ENCODE measurements around the gene RCOR2. TPM values are rescaled to one million over a fixed set of nuclear protein-coding genes. Genes with fewer than 3 reads are reported as not detected.

Gene RCOR2
- total RNA-seq, 8 experiments from 2014 or later, result 5.3 to 134 (median 30.2) TPM

DNA sequence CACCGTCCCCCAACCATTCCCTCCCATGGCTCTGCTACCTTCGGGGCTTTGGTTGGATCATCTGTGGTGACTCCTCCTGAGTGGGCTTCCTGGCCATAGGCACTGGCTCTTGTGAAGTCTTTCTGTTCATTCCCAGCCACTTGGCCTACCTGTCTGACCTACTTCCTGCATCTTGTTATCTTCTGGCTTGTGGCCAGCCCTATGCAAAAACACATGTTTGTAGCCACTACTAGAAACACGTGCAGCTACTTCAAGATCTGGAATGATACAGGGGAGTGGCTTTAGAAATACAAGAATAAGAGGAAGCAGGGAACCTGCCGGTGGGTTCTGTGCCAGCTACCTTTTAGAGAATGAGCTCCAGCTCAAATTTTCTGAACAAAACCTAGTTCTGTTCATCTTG lies 20.9 kb downstream of the RCOR2 start:
- no peak overlapping the region for H3K27ac ChIP-seq
- H3K4me1 ChIP-seq (replicated peaks in 1 of 2), result no peaks in the 10 kb centered on the region
- H3K4me3 ChIP-seq, result no peak overlapping the region
- WGBS, 10 experiments, result 70 to 100% (median 90%) methylated on average over 1 to 4 of the region's 4 CpGs; no CpG with 5 or more reads in 3 of the 10 experiments
- in situ Hi-C loops (cut with MboI; ENCODE audit: low pct_unique_long_range_greater_than_20kb in 2 of 9, low sequenced_read_pairs in 9 of 9, unreplicated experiment in 9 of 9), result no loop called here
- ATAC-seq (replicated peaks in 6 of 8), result no peak

DNA sequence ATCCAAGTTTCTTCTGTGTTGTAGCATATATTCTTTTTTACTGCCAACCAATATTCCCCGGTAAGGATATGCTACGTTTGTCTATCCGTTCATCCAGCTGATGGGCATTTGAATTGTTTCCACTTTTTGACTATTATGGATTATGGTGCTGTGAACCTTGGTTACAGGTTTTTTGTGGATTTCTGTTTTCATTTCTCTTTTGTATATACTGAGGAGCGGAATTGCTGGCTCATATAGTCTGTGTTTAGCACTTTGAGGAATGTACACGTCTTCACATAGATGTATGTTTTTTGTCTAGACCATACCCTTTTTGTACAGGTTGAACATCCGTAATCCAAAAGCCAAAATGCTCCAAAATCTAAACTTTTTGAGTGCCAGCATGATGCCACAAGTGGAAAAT lies 23.6 kb downstream of the RCOR2 start:
- peaks cover 0 to 6% of the 10 kb centered on the region in 2 donors for H3K4me1 ChIP-seq (replicated peaks in 1 of 2)
- in situ Hi-C loops (cut with MboI; ENCODE audit: low pct_unique_long_range_greater_than_20kb in 2 of 9, low sequenced_read_pairs in 9 of 9, unreplicated experiment in 9 of 9), result no loop called here
- 93 to 100% (median 100%) methylated on average over 1 to 6 of the region's 6 CpGs for WGBS, 10 experiments
- no peak overlapping the region for H3K4me3 ChIP-seq
- H3K27ac ChIP-seq, result no peak overlapping the region
- ATAC-seq (replicated peaks in 6 of 8), result no peak

DNA sequence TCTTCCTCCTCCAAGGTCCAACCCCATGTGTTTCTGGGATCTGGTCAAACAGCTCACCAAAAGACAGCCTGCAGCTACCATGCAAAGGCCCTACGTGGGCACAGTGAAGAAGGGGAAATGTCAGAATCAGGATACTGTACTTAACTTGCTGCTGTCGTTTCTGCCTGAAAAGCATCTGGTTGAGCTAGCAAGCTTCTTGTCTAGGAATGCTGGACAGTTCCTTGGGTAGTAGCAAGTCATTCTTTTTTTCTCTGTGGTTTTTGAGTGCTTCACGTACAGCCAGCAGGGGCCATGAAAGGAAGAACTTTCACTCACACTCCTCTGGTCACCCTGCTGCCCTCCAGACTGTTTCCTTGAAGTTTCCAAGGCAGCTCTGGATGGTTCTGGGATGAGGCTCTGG lies 24.7 kb downstream of the RCOR2 start:
- WGBS, 10 experiments, result 0 to 80% (median 73%) methylated on average over 1 to 3 of the region's 3 CpGs; no CpG with 5 or more reads in 4 of the 10 experiments
- ATAC-seq (replicated peaks in 6 of 8), result peak in 1 of 8 experiments; percentile 30
- H3K4me1 ChIP-seq (replicated peaks in 1 of 2), result peaks cover 7 to 17% of the 10 kb centered on the region in 2 donors
- no peak overlapping the region for H3K4me3 ChIP-seq
- H3K27ac ChIP-seq, result no peak overlapping the region
- in situ Hi-C loops (cut with MboI; ENCODE audit: low pct_unique_long_range_greater_than_20kb in 2 of 9, low sequenced_read_pairs in 9 of 9, unreplicated experiment in 9 of 9), result no loop called here

DNA sequence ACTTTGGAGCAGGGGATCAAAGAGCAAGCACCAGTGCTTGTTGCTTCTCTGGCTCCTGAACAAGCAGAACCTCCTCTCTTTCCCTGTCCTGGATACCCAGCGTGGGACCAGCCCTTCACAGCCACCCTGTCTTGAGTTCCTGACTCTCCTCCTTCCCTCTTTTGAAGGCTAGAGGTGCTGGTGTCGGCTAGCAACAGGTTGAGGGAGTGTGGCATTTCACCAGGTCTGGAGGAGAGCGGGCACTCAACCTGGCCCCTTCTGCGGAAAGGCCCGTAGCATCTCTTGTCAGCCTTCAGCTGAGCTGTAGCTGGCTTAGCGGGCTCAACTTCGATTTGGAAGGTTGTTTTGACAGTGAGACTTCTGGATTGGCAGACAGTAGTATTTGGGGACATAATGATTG lies 26.6 kb downstream of the RCOR2 start:
- H3K27ac ChIP-seq, result no peak overlapping the region
- in situ Hi-C loops (cut with MboI; ENCODE audit: low pct_unique_long_range_greater_than_20kb in 2 of 9, low sequenced_read_pairs in 9 of 9, unreplicated experiment in 9 of 9), result no loop called here

DNA sequence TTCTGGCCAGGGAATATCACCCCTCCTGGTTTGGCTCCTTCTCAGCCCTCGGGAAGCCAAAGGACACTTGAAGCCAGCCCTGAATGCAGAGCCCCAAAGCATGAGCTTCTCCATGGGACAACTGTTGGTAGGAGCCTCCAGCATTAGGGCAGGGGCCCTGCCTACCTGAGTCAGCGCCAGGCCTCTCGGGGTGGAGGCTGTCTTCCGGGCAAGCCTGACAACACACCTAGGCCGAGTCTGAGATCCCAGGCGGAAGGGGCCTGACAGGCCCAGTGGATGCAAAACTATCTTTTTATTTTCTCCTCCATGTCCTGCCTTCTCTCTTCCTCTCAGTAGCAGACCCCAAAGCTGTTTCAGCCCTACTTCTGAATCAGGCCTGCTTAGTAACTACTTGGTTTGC lies 27.6 kb downstream of the RCOR2 start:
- ATAC-seq (replicated peaks in 6 of 8), result no peak
- WGBS, 10 experiments, result 82 to 100% (median 84%) methylated on average over 1 to 3 of the region's 6 CpGs; no CpG with 5 or more reads in 7 of the 10 experiments

More for the DNA sequence above, 26.6 kb downstream of the RCOR2 start:
- peaks cover 10 to 18% of the 10 kb centered on the region in 2 donors for H3K4me1 ChIP-seq (replicated peaks in 1 of 2)
- ATAC-seq (replicated peaks in 6 of 8), result no peak
- WGBS, 10 experiments, result 60 to 100% (median 85%) methylated on average over 1 to 5 of the region's 7 CpGs; no CpG with 5 or more reads in 3 of the 10 experiments
- H3K4me3 ChIP-seq, result no peak overlapping the region

DNA sequence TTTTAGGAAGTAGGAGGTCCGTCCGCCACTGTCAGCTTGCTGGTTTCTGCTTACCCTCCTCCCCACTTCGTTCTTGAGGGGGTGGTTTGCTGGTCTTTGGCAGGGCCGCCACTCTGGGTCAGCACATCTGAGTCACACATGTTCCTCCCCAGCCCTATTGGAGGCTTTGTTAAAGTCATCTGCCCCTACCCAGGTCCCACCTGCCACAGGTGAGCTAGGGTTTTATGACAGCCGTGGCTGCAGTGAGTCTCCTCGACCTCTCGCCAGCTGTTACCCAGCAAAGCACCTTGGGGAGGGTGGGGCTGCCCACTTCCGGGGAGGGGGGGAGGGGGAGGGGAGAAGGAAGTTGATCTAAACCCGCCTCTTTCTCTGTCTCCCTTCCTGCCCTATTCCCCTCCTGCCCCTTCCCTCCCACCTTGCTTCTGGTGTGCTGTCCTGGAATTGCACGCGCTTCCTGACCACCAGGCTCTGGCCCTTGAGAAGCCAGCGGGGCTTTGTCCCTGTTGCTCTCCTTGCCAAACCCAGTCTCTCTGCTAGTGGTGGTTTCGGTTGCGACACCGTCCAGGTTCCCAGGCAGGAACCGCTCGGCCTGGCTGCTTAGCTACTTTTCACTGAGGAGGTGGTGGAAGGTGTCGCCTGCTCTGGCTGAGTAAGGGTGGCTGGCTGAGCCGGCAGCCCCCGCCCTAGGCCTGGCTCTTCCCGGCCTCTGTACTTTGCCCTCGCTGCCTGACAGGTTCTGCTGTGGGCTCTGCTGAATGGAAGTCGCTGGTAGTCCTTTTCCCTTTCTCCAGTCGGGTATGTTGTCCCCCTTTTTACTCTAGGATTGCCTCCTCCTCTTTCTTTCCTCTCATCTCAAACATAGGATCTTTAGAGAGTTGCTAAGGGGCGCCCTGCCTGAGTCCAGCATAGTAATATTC lies 28.5 kb downstream of the RCOR2 start:
- ATAC-seq (replicated peaks in 6 of 8), result peak; percentile 38 to 78 (median 60)
- H3K4me1 ChIP-seq (replicated peaks in 1 of 2), result peaks cover 10 to 18% of the 10 kb centered on the region in 2 donors
- in situ Hi-C loops (cut with MboI; ENCODE audit: low pct_unique_long_range_greater_than_20kb in 2 of 9, low sequenced_read_pairs in 9 of 9, unreplicated experiment in 9 of 9), result no loop called here
- WGBS, 10 experiments, result 20 to 100% (median 77%) methylated on average over 1 to 8 of the region's 25 CpGs; no CpG with 5 or more reads in 2 of the 10 experiments
- no peak overlapping the region for H3K4me3 ChIP-seq
- peak overlapping the region in 1 of 2 donors; percentile 35 for H3K27ac ChIP-seq

More for the DNA sequence above, 27.6 kb downstream of the RCOR2 start:
- no peak overlapping the region for H3K4me3 ChIP-seq
- peaks cover 10 to 18% of the 10 kb centered on the region in 2 donors for H3K4me1 ChIP-seq (replicated peaks in 1 of 2)
- in situ Hi-C loops (cut with MboI; ENCODE audit: low pct_unique_long_range_greater_than_20kb in 2 of 9, low sequenced_read_pairs in 9 of 9, unreplicated experiment in 9 of 9), result no loop called here
- no peak overlapping the region for H3K27ac ChIP-seq

DNA sequence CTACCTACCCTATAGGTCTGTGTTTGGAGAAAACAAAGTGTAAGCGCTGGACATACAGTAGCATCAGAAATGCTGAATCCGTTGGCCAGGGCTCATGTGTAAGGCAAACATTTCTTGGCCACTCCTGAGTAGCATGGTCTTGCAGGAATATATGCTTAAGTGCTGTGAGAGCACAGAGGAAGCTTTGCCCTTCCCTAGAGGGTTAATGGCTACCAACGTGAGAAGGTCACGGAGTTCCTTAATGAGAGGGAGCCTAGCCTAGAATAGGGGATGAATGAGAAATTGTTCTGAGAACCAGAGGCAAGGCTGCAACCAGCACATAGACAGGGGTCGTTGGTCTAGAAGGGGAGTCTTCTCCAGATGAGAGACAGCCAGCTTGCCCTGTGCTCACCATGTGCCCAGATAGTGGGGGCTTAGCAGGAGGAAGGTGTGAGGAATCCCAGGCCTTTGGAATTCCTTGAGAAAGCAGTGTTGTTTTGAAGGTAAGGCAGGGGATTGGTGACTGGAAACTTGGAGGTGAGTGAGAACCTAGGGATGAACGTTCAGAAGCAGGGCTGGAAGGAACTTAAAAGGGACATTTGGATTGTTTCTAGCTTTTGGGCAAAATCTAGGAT lies 29.5 kb downstream of the RCOR2 start:
- Histone ChIP-seq H3K27ac (no peak overlapping the region), H3K4me1 (replicated peaks in 1 of 2) (peaks cover 10 to 23% of the 10 kb centered on the region in 2 donors), H3K4me3 (no peak overlapping the region)
- in situ Hi-C loops (cut with MboI; ENCODE audit: low pct_unique_long_range_greater_than_20kb in 2 of 9, low sequenced_read_pairs in 9 of 9, unreplicated experiment in 9 of 9), result no loop called here
- ATAC-seq (replicated peaks in 6 of 8), result no peak
- 0 to 100% (median 51%) methylated on average over 1 to 6 of the region's 6 CpGs for WGBS, 10 experiments

DNA sequence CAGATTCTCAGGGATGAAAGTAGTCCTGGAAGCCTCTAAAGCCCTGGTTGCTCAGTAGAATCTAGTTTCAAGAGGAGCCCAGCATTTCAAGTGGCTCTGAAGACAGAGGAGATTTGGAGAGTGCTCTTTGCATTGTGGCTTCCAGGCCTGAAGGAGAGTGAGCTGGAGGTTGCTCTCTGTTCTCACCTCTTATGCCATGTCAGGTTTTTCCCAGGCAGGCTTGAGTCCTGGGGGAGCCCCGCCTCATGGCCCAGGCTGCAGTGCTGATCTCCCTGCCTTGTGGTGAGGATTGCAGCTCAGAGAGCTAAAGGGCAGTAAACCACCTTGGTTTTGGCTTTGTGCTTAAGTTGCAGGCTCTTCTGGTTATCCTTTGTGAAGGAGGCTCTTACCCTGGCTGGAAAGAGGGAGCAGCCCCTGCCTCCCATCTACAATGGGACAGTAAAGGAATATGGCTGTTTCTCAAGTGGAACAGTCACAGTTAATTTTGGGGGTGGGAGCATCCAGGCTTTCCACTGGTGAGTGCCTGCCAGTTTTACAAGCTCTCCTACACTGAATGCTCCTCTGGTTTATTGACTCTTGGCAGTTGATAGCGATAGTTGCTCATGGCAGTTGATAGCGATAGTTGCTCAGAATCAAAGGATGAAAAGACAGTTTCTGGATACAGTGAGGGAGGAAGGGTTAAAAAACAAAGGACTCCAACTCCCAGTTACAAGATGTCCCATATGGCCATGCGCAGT lies 32.6 kb downstream of the RCOR2 start:
- Histone ChIP-seq H3K27ac (no peak overlapping the region), H3K4me1 (replicated peaks in 1 of 2) (peaks cover 21 to 39% of the 10 kb centered on the region in 2 donors), H3K4me3 (no peak overlapping the region)
- in situ Hi-C loops (cut with MboI; ENCODE audit: low pct_unique_long_range_greater_than_20kb in 2 of 9, low sequenced_read_pairs in 9 of 9, unreplicated experiment in 9 of 9), result no loop called here
- 85 to 100% (median 94%) methylated on average over 1 to 4 of the region's 4 CpGs; no CpG with 5 or more reads in 3 of the 10 experiments for WGBS, 10 experiments
- no peak for ATAC-seq (replicated peaks in 6 of 8)

DNA sequence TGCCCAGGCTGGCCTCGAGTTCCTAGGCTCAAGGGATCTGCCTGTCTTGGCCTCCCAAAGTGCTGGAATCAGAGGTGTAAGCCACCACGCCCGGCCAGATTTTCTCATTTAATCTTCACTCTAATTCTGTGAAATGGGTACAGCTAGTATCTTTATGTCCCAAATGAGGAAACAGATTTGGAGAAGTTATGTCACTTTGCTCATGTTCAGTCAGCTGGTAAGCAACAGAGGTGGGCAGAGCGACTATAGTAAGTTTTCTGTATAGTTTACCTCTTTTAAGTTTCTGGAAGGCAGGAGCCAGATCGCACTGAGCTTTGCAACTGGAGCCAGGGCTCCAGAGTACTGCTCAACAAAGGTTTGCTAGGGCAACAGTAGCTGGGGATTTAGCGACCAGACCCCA lies 33.2 kb downstream of the RCOR2 start:
- Histone ChIP-seq H3K27ac (no peak overlapping the region), H3K4me1 (replicated peaks in 1 of 2) (peaks cover 21 to 38% of the 10 kb centered on the region in 2 donors), H3K4me3 (no peak overlapping the region)
- WGBS, 10 experiments, result 60 to 98% (median 93%) methylated on average over 1 to 4 of the region's 6 CpGs; no CpG with 5 or more reads in 3 of the 10 experiments
- no peak for ATAC-seq (replicated peaks in 6 of 8)
- in situ Hi-C loops (cut with MboI; ENCODE audit: low pct_unique_long_range_greater_than_20kb in 2 of 9, low sequenced_read_pairs in 9 of 9, unreplicated experiment in 9 of 9), result no loop called here

DNA sequence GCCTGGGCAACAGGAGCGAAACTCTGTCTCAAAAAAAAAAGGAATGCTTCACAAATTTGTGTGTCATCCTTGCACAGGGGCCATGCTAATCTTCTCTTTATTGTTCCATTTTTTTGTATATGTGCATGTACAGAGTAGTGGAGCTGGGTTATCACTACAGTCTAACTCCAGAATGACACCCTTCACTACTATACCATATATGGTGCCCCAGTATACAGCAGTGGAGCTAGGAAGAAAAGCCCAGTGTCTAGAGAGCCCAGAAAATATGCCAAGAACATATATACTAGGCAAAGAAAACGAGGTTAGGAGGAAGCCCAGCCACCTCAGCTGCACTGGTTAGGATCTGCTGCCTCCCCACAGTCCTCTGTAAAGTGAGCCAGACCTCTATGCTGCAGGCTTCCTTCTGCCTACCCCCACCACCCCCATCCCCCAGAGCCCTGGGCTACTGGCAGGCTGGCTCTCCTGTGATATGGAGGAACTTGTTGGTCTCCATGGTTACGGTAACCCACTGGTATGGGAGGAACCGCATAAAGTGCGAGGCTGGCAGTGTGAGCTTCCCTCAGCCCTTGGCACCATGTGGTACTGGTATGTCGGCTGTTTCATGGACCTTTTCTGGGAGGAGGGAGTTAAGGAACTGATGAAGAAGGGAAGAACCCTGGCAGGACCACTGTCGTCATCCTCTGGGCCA lies 34.3 kb downstream of the RCOR2 start:
- H3K4me1 ChIP-seq (replicated peaks in 1 of 2), result peaks cover 17 to 27% of the 10 kb centered on the region in 2 donors
- in situ Hi-C loops (cut with MboI; ENCODE audit: low pct_unique_long_range_greater_than_20kb in 2 of 9, low sequenced_read_pairs in 9 of 9, unreplicated experiment in 9 of 9), result no loop called here
- no peak overlapping the region for H3K27ac ChIP-seq
- no peak overlapping the region for H3K4me3 ChIP-seq
- WGBS, 10 experiments, result 0 to 100% (median 55%) methylated on average over 1 to 7 of the region's 7 CpGs; no CpG with 5 or more reads in 3 of the 10 experiments
- peak; percentile 23 to 94 (median 58) for ATAC-seq (replicated peaks in 6 of 8)

DNA sequence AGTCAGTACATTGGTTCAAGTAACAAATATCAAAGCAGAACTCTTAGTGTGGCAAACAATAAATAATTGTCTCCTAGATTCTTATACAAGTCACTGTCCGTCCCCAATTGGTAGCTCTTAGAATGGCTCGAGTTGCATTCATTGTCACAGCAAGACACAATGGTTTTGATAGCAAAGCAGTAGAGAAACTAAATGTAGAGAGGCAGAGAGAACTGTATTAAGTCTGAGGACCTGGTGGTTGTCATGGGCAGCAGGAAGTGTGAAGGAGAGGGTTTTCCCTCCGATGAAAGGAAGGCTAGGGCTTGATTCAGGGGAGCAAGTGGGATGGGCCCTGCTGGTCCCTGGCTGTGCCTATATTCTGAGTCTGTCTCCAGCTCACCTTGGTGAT lies 36.6 kb downstream of the RCOR2 start:
- in situ Hi-C loops (cut with MboI; ENCODE audit: low pct_unique_long_range_greater_than_20kb in 2 of 9, low sequenced_read_pairs in 9 of 9, unreplicated experiment in 9 of 9), result no loop called here
- WGBS, 10 experiments, result 15 to 43% (median 25%) methylated on average over 1 to 3 of the region's 3 CpGs; no CpG with 5 or more reads in 5 of the 10 experiments
- peaks cover 11 to 22% of the 10 kb centered on the region in 2 donors for H3K4me1 ChIP-seq (replicated peaks in 1 of 2)
- ATAC-seq (replicated peaks in 6 of 8), result peak in 6 of 8 experiments; percentile 29 to 60 (median 47)
- H3K27ac ChIP-seq, result no peak overlapping the region
- no peak overlapping the region for H3K4me3 ChIP-seq
